ENCODE results near the gene NARS2.

NARS2 gene

GRCh38 chr11:78405805-78406204 is 168.9 kb downstream of the NARS2 start:
- no peak for DNase-seq

DNA sequence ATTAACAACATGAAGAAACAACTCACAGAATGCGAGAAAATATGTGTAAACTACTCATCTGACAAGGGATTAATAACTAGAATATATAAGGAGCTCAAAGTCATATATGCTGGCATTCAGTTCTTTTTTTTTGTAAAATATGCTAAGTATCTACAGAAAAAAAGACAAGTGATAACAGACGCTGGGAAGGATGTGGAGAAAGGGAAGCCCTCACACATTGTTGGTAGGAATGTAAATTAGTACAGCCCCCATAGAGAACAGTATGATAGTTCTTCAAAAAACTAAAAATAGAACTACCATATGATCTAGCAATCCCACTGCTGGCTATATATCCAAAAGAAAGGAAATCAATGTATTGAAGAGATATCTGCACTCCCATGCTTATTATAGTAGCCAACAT is 170.9 kb downstream of the NARS2 start:
- no peak for DNase-seq

GRCh38 chr11:78402847-78403246 is 171.8 kb downstream of the NARS2 start:
- no peak for DNase-seq

- DNase-seq: no peak
Observed at GRCh38 chr11:78400702-78401101, 174.0 kb downstream of the NARS2 start.

DNA sequence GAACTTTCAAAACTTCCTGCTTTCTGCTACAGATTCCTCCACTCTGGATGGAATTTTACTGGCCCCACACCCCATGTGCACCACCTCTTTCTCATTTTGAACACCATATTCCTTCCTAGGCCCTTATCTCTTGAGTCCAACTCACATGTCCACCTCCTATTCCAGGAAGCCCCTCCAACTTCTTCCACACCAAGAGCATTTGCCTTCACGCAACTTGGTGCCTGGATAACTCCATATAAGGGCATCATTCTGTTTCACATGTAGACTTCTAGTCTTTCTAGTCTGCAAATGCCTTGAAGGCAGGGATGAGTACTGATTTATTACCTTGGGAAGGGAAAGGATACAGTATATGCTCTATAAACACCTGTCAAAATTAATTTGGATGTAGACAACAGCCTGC is 174.5 kb downstream of the NARS2 start:
- no peak for DNase-seq

DNA sequence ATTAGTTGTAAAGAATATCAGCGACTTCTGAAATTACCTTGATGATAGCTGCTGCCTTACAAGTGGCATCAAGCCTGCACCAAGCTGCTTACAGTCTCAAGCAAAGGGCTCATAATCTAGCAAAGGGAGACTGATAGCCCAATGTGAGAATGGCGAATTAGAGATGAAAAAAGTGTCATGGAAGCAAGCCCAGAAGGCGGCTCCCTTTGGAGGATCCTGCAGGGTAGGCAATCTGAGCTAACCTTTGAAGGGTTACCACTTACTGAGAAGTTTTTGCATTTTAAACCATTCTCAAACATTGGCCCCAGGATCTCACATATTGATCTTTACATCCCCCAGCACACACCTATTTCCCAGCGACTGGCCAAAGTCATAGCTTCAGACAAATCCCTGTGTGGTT is 175.5 kb downstream of the NARS2 start:
- DNase-seq: no peak

DNA sequence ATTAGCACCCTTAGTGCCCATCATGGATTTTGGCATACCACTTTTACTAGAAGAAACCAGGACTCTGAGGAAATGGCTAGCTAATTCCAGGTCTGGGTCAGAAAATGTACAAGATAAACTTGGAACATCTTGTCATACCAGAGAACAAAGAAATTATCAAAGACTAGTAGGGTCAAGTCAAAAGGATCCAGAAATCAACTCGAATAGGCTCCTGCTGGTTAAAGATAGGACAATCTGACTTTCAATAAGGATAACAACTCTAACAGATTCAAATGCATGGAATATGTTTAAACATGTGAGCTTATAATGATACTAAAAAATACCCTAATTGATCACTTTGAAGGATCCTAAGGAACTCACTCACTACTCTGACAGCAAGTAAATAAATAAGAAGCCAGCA is 175.9 kb downstream of the NARS2 start:
- DNase-seq: no peak

GRCh38 chr11:78397398-78397797 is 177.3 kb downstream of the NARS2 start:
- no peak for DNase-seq

- no peak for DNase-seq
Observed at GRCh38 chr11:78395597-78395996, 179.1 kb downstream of the NARS2 start.

- no peak for DNase-seq
Observed at GRCh38 chr11:78392854-78393253, 181.8 kb downstream of the NARS2 start.

GRCh38 chr11:78391424-78391823 is 183.2 kb downstream of the NARS2 start:
- no peak for DNase-seq

- no peak for DNase-seq
Observed at GRCh38 chr11:78390809-78391208, 183.9 kb downstream of the NARS2 start.

DNA sequence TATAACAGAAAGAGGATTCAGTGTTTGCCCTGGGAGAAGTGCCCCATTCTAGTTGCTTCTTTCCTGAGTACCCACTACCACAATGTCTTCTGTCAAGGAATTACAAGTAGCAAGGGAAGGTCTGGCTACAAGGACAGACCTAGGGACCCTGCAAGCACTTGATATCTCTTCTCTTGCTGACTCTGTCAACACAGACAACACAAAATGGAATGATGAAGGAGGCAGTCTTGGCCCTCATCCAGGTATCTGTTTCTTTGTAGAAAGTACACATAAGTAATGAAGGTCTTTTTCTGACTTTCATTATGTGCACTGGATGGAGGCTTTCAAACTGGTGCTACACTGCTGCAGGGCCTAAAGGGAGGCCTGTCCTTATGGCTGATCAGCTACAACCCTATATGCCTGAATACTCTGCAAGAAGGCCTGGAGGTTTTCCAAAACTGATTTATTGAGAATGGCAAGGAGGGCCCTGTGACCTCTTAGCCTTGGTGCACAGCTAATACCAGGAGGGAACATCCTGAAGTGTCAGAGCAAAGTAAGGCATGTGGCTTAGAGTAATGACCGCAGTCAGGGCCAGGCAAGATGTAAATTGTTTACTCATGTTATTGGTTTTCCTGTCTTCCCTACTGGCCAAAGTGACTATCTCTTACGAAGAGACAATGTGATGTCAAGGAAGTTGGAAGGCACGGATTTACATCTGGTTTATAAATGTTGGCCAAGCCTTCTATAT is 188.3 kb downstream of the NARS2 start:
- DNase-seq: no peak
